H1 (cell line): ENCODE measurements around the gene PFDN6. TPM values are rescaled to one million over a fixed set of nuclear protein-coding genes. Genes with fewer than 3 reads are reported as not detected.
A peak's percentile ranks its signal among the peaks of the same experiment; 100 is the strongest.

Experiments
- EZH2 ChIP-seq: fragments of 200-600 bp; sonication (generic); IDR thresholded peaks from 2 replicates; pipeline ENCODE4 v1.7.1; 2012; ENCODE audit warnings: low read depth, mild to moderate bottlenecking, moderate library complexity, low read length, inconsistent platforms; ENCODE audit not compliant: severe bottlenecking
- KDM5A ChIP-seq: fragments of 200-600 bp; IDR thresholded peaks from 2 replicates; pipeline ENCODE4 v1.7.1; 2012; ENCODE audit warnings: mild to moderate bottlenecking, low read length, inconsistent platforms, mixed read lengths
- SIN3A ChIP-seq, 2 experiments: IDR thresholded peaks in 1 of 2; conservative IDR thresholded peaks in 1 of 2; 2 replicates each; pipeline ENCODE4 v1.6.1; 2011 to 2012; ENCODE audit warnings: low read length in 2 of 2, improper control_type of control experiment in 1 of 2, low read depth in 1 of 2, mild to moderate bottlenecking in 1 of 2
- polyA plus RNA-seq, 7 experiments: library from polyadenylated mRNA; depleted of rRNA in 3 of 7; stranded (reverse) in 5 of 7; unstranded in 2 of 7; fragments of >200 nt in 5 of 7; fragments of 200-250 nt in 2 of 7; gene quantifications; 1 replicate in 5 of 7; 2 replicates in 1 of 7; 4 replicates in 1 of 7; pipeline versions ENCODE4 v1.2.1 to v1.2.3, GENCODE V29; 2011 to 2013; ENCODE audit warnings: missing spikeins in 2 of 7, mixed read lengths in 2 of 7
- total RNA-seq: library from RNA; stranded (reverse); fragmentation: NEBNext Ultra II Directional; extraction: Animal tissue kit (Norgen Biotek cat#: 25700); gene quantifications from 2 replicates; pipeline ENCODE4 v1.2.1, GENCODE V29; 2021

The PFDN6 gene
- total and polyA plus RNA-seq, 2 of the 8 experiments (the other 6 are each of a cell fraction or from before 2014, with no cell fraction given), result 32.0 to 95.7 TPM

DNA sequence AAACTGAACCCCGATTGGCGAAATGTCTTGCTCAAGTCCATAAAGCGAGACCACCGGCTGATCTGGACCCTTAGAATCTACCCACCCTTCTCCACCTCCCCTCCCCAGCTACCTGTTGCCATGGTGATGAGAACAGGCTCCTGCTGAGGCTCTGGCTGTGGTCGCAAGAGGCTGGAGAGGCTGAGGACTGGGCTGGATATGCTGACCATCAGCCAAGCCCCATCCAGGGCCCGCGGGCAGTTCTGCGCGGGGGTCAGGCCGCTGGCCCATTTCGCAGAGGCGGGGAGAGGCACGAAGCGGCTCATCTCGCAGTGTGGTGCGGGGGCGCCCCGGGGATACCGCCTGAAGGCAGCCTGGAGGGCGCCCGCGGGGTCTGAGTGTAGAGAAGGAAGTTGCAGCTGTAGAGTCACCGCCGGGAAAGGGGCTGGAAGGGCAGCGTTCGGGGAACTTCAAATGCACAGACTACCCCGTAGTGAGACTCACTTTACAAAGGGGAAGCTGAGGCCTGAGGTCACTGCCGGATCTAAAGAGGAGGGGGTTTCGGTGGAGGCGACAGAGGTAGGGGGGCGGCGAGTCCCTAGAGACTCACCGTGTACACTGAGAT lies 23.8 kb downstream of the PFDN6 start (continued):
- peak in 1 of 2 experiments; percentile 46; a peak in 2 of 4 replicates for TF ChIP-seq SIN3A (conservative IDR thresholded peaks at IDR 0.05 in 1 of 2, IDR thresholded peaks at IDR 0.05 in 1 of 2; ENCODE audit: low read depth in 1 of 2, low read length in 2 of 2)
- TF ChIP-seq KDM5A, result no peak
- no peak for TF ChIP-seq EZH2
